ENCODE results near the gene TLR1.

DNA sequence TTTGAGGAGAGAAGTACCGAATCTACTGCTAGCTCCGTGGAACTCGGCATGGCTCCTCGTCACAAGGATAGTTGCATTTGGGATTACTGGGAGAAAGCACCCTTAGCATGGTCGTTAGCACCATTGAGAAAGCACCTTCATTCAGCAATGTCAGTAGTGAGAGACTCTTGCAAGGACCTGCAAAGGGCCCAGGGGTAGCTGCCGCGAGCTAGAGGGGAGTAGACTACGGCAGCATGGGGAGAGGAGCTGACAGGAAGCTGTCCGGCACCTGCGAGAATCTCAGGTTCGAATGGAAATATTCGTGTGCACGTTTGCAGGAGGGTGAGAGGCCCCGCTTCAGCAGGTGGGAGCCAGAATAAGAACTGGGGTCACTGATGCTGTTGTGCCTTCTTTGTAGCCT is 42.0 kb downstream of the TLR1 start:
- TF ChIP-seq, protein P1, sequence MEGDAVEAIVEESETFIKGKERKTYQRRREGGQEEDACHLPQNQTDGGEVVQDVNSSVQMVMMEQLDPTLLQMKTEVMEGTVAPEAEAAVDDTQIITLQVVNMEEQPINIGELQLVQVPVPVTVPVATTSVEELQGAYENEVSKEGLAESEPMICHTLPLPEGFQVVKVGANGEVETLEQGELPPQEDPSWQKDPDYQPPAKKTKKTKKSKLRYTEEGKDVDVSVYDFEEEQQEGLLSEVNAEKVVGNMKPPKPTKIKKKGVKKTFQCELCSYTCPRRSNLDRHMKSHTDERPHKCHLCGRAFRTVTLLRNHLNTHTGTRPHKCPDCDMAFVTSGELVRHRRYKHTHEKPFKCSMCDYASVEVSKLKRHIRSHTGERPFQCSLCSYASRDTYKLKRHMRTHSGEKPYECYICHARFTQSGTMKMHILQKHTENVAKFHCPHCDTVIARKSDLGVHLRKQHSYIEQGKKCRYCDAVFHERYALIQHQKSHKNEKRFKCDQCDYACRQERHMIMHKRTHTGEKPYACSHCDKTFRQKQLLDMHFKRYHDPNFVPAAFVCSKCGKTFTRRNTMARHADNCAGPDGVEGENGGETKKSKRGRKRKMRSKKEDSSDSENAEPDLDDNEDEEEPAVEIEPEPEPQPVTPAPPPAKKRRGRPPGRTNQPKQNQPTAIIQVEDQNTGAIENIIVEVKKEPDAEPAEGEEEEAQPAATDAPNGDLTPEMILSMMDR (IDR thresholded peaks at IDR 0.05; ENCODE audit: borderline replicate concordance, extremely low read depth, low read length, poor library complexity, severe bottlenecking) = no peak
- no peak for TF ChIP-seq EZH2 (IDR thresholded peaks at IDR 0.05; ENCODE audit: borderline replicate concordance, low read depth, low read length, severe bottlenecking)

All from DND-41 (cell line).